HG02884 (cell line): Measurements from ENCODE around the gene ATP6V0C.

ENCODE experiments used
- ATAC-seq: cut with Tn5 transposase; IDR thresholded peaks from one replicate; pipeline ENCODE4 v1.9.1; 2021; ENCODE audit warnings: mild to moderate bottlenecking, moderate library complexity; ENCODE audit not compliant: unreplicated experiment

The ATP6V0C gene

GRCh38 chr16:2513405-2514332 lies at the start of gene ATP6V0C:
TSS of gene ATP6V0C (plus strand) at chr16:2513952. CDS start at chr16:2514104, 152 bp downstream.
- ATAC-seq, result peak; percentile 61

GRCh38 chr16:2464333-2464732 lies 49.4 kb upstream of the ATP6V0C start:
- ATAC-seq, result no peak

- no peak for ATAC-seq
These were observed 47.9 kb upstream of the ATP6V0C start for GRCh38 chr16:2465653-2466415.

- ATAC-seq, result no peak
These were observed 46.9 kb upstream of the ATP6V0C start for GRCh38 chr16:2466667-2467527.

- no peak for ATAC-seq
These were observed 46.1 kb upstream of the ATP6V0C start for GRCh38 chr16:2467528-2468232.

- ATAC-seq, result no peak
These were observed 45.5 kb upstream of the ATP6V0C start for GRCh38 chr16:2468233-2468724.

GRCh38 chr16:2468725-2469398 lies 44.9 kb upstream of the ATP6V0C start:
- no peak for ATAC-seq

- no peak for ATAC-seq
These were observed 44.1 kb upstream of the ATP6V0C start for GRCh38 chr16:2469399-2470233.

GRCh38 chr16:2470234-2470601 lies 43.5 kb upstream of the ATP6V0C start:
- ATAC-seq, result no peak

- ATAC-seq, result no peak
These were observed 43.1 kb upstream of the ATP6V0C start for GRCh38 chr16:2470603-2471015.

- no peak for ATAC-seq
These were observed 42.6 kb upstream of the ATP6V0C start, which contains the start of gene NTN3 for GRCh38 chr16:2471016-2471652. TSS of gene NTN3 (plus strand) at chr16:2471297. CDS start at chr16:2471702, 405 bp downstream.

GRCh38 chr16:2471653-2472487 lies 41.9 kb upstream of the ATP6V0C start:
- ATAC-seq, result no peak

GRCh38 chr16:2472488-2472864 lies 41.3 kb upstream of the ATP6V0C start:
- no peak for ATAC-seq

GRCh38 chr16:2472885-2473445 lies 40.8 kb upstream of the ATP6V0C start:
- no peak for ATAC-seq

GRCh38 chr16:2473446-2473926 lies 40.3 kb upstream of the ATP6V0C start:
- ATAC-seq, result no peak

- no peak for ATAC-seq
These were observed 39.5 kb upstream of the ATP6V0C start for GRCh38 chr16:2473999-2474876.
